ACHN (cell line): ENCODE results near the gene NAA80.
"Not testable (repeated sequence)": the region's sequence is repeated elsewhere in the genome, so short reads cannot be mapped to it uniquely, and the experiment has no call there.

Source experiments
- DNase-seq: peaks from one replicate; pipeline ENCODE4 v3.0.0-alpha.2; 2015
- in situ Hi-C: cut with HindIII; loops from 2 replicates; pipeline ENCODE4 v1.10.0; 2017; ENCODE audit warnings: low sequenced_read_pairs, low pct_ligation_motif_present, low pct_unique_long_range_greater_than_20kb

Gene NAA80

GRCh38 chr3:50319181-50319893 is 20.1 kb upstream of the NAA80 start:
- in situ Hi-C loops = no loop called here

GRCh38 chr3:50318615-50319014 is 19.4 kb upstream of the NAA80 start:
- no peak for DNase-seq
- in situ Hi-C loops = no loop called here

More at GRCh38 chr3:50319181-50319893, 20.1 kb upstream of the NAA80 start:
- DNase-seq = no peak

- DNase-seq = no peak
- in situ Hi-C loops = no loop called here
These were observed 19.0 kb upstream of the NAA80 start for GRCh38 chr3:50318163-50318562.

GRCh38 chr3:50317300-50317699 is 18.1 kb upstream of the NAA80 start:
- no peak for DNase-seq
- in situ Hi-C loops = no loop called here

- DNase-seq = peak; percentile 88
These were observed 17.5 kb upstream of the NAA80 start for GRCh38 chr3:50316657-50317242.

GRCh38 chr3:50314816-50315215 is 15.6 kb upstream of the NAA80 start:
- DNase-seq = no peak
- in situ Hi-C loops = no loop called here

More at GRCh38 chr3:50316657-50317242, 17.5 kb upstream of the NAA80 start:
- in situ Hi-C loops = no loop called here

- no peak for DNase-seq
- in situ Hi-C loops = no loop called here
These were observed 15.1 kb upstream of the NAA80 start for GRCh38 chr3:50314342-50314741.

GRCh38 chr3:50312041-50312440 is 12.8 kb upstream of the NAA80 start:
- in situ Hi-C loops, DNase-seq: not testable (repeated sequence)

- in situ Hi-C loops = no loop called here
These were observed 5.4 kb upstream of the NAA80 start for GRCh38 chr3:50304601-50305000.

GRCh38 chr3:50303013-50303815 is 4.0 kb upstream of the NAA80 start, which contains the start of gene HYAL1:
Gene HYAL1, minus strand, starts transcription at chr3:50303574. Its CDS starts 618 bp downstream, at chr3:50302956.
- in situ Hi-C loops = no loop called here
- peak; percentile 78 for DNase-seq

More at GRCh38 chr3:50304601-50305000, 5.4 kb upstream of the NAA80 start:
- DNase-seq = no peak

- no peak for DNase-seq
- in situ Hi-C loops = no loop called here
These were observed 3.1 kb upstream of the NAA80 start for GRCh38 chr3:50302095-50303012.

GRCh38 chr3:50300681-50301254 is 1.6 kb upstream of the NAA80 start:
- in situ Hi-C loops = no loop called here
- DNase-seq = no peak

GRCh38 chr3:50299929-50300680 is 900 bp upstream of the NAA80 start:
- DNase-seq = peak; percentile 11
- in situ Hi-C loops = no loop called here

- DNase-seq = no peak
- in situ Hi-C loops = no loop called here
These were observed 378 bp upstream of the NAA80 start for GRCh38 chr3:50299638-50299928.

- in situ Hi-C loops = no loop called here
- DNase-seq = no peak
These were observed 1.1 kb downstream of the NAA80 start for GRCh38 chr3:50297896-50298725.

- DNase-seq = no peak
- in situ Hi-C loops = no loop called here
These were observed 1.8 kb downstream of the NAA80 start for GRCh38 chr3:50297384-50297775.
